Measurements from ENCODE around the gene PDE1C. TPM values are rescaled to one million over a fixed set of nuclear protein-coding genes. Genes with fewer than 3 reads are reported as not detected.

The PDE1C gene
- total RNA-seq, 2 experiments from 2014 or later = not detected

DNA sequence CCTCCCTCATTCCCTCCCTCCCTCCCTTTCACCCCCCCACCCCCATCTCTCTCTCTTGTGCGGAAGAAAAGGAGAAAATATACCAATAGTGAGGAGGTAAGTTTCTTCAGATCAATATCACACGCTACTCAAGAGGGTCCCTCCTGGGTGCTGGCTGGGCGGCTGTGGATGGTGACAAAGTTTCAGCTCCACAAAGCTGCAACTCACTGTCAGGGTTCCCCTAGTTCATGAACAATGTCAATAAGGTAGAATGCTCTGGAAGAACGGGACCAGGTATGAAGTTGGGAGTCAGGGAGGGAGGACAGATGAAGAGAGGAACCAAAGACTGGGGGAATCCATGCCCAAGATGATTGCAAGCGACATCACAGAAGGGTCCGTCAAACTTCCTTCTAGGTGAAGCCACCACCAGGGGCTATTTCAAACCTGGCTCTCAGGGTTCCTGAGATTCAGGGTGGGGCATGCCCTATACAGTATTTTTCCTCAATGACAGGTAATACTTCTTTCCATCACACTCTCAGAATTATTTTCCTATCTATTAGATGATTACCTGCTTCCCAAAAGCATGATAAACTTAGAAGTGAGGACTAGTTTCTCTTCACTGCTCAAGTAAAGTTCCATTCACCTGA, 1.4 kb upstream of the PDE1C start:
- no peak overlapping the region for H3K4me3 Mint-ChIP-seq
- no peak for DNase-seq
- no peaks in the 10 kb centered on the region for H3K4me1 Mint-ChIP-seq (ENCODE audit: low read depth)
- no peak for ATAC-seq
- ChIA-PET POLR2A (no interaction called here), CTCF (no interaction called here)
- H3K27me3 Mint-ChIP-seq (ENCODE audit: low read depth) = peaks cover 16% of the 10 kb centered on the region
- H3K9me3 Mint-ChIP-seq (ENCODE audit: insufficient read depth) = no peaks in the 10 kb centered on the region
- no peak overlapping the region for H3K27ac Mint-ChIP-seq
- H3K36me3 Mint-ChIP-seq (ENCODE audit: low read depth) = no peaks in the 10 kb centered on the region

DNA sequence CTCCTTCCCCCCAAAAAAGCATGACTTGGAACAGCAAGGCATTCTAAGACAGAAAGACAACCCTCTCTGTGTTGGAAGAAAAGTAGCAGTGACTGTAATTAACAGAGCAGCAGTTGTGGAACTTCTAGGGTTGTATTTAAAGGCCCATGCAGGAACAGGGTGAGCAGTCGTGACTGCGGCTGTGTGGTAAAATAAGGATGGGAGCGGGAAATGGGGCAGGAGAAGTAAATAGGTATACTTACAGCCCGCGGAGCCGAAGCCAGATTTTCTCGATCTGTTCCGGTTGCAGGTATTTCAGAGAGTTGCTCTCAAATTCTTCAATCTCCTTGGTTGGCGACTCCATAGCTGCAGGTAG, 179 bp downstream of the PDE1C start:
- peaks cover 16% of the 10 kb centered on the region for H3K27me3 Mint-ChIP-seq (ENCODE audit: low read depth)
- H3K4me3 Mint-ChIP-seq = no peak overlapping the region
- H3K27ac Mint-ChIP-seq = no peak overlapping the region
- DNase-seq (no peak), ATAC-seq (no peak)
- H3K9me3 Mint-ChIP-seq (ENCODE audit: insufficient read depth) = no peaks in the 10 kb centered on the region
- ChIA-PET POLR2A (no interaction called here), CTCF (no interaction called here)
- H3K4me1 Mint-ChIP-seq (ENCODE audit: low read depth) = no peaks in the 10 kb centered on the region
- H3K36me3 Mint-ChIP-seq (ENCODE audit: low read depth) = no peaks in the 10 kb centered on the region

DNA sequence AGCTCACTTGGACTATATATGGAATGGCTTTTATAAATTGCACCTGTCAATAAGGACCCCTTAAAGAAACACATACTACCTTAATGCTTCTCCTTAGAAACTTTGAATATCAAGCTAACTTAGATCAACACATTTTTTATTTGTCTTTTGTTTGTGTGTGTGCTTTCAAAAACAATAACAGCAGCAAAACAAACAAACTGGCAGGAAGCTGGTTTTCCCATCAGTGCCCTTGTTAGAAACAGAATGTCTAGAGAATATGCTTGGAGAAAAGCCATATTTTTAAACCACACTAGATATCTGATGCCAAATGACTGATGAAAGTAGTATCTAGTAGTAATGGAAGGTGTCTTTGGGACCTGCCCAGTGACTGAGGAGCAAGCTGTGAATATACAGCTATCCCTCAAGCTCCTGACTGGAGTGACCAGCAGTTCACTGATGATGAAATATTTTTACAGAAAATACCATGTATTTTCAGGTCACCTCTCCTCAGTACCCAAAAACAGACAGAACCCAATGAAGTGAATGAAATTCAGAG, 1.0 kb downstream of the PDE1C start:
- DNase-seq = no peak
- ChIA-PET CTCF (no interaction called here), POLR2A (no interaction called here)
- Mint-ChIP-seq H3K9me3 (ENCODE audit: insufficient read depth) (no peaks in the 10 kb centered on the region), H3K27me3 (ENCODE audit: low read depth) (peaks cover 16% of the 10 kb centered on the region), H3K4me3 (no peak overlapping the region), H3K27ac (no peak overlapping the region), H3K36me3 (ENCODE audit: low read depth) (no peaks in the 10 kb centered on the region), H3K4me1 (ENCODE audit: low read depth) (no peaks in the 10 kb centered on the region)
- no peak for ATAC-seq

DNA sequence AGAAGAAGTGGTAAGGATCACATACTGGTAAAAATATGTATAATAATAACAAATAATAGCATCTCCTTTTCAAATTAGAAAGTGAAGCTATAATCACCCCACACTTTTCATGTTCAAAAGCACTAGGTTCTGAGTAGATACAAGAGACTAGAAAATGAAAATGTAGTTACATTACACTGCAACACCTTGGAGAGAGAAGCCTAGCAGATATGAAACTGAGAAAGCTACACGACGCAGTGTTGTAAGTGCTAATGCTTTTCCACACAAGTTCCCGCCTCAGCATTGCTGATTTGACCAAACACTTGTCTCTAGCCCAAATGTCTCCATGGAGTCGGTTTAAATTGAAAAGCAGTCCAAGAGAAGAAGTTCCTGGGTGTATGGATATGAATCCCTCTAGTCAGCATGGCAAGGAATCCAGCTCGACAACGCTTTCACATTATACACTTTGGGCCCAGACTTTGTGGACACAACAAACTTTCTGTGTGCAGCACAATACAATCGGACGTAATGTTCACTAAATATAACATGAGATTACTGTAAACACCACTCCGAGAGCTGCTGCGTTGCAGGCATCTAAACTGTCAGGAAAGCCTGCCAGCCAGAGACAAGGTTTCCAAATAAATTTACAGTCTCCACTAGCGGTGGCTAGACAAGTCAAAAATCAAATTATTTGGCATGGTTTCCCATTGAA, 1.7 kb downstream of the PDE1C start:
- H3K9me3 Mint-ChIP-seq (ENCODE audit: insufficient read depth) = no peaks in the 10 kb centered on the region

DNA sequence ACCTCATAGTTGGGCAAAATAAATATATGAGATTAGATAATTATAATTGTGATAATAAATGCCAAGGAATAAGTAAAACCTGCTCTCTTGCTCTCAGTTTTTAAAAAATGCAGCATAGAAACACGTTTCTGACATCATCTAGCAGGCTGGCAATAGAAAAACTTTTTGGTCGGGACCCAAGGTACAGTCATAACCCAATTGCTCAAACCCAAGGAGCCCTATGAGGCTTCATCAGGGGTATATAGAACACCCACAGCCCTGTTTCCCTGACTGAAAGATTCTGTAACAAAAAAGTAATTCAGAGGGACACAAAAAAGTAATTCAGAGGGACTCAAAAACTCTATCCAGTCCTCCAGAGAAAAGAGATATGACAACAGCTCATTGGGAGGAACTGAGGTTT, 3.8 kb downstream of the PDE1C start:
- H3K4me1 Mint-ChIP-seq (ENCODE audit: low read depth) = no peaks in the 10 kb centered on the region
- H3K4me3 Mint-ChIP-seq = no peak overlapping the region
- CTCF ChIA-PET = no interaction called here
- H3K27ac Mint-ChIP-seq = no peak overlapping the region
- H3K27me3 Mint-ChIP-seq (ENCODE audit: low read depth) = peaks cover 13% of the 10 kb centered on the region
- POLR2A ChIA-PET = no interaction called here
- ATAC-seq = no peak
- no peaks in the 10 kb centered on the region for H3K36me3 Mint-ChIP-seq (ENCODE audit: low read depth)
- DNase-seq = no peak
- no peaks in the 10 kb centered on the region for H3K9me3 Mint-ChIP-seq (ENCODE audit: insufficient read depth)

More for the DNA sequence above, 1.7 kb downstream of the PDE1C start:
- ChIA-PET POLR2A (no interaction called here), CTCF (no interaction called here)
- Mint-ChIP-seq H3K27me3 (ENCODE audit: low read depth) (peaks cover 16% of the 10 kb centered on the region), H3K4me3 (no peak overlapping the region), H3K27ac (no peak overlapping the region), H3K36me3 (ENCODE audit: low read depth) (no peaks in the 10 kb centered on the region), H3K4me1 (ENCODE audit: low read depth) (no peaks in the 10 kb centered on the region)
- ATAC-seq (no peak), DNase-seq (no peak)

DNA sequence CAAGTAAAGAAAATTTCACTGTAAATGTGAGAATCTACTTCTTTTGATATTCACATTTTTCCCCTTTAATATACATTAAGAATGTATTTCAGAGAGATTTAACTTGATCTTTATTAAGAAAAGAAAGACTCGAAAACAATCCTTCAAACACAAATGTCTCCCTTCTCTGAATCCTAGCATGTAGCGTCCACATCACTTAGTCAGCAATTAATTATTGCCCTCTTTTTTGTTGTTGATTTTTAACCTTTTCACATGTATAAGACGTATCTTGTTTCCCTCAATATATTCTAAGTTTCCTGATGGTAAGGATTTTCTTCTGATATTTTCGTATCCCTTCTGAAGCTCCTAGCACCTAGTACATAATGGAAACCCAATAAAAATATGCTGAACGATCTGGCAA, 6.6 kb downstream of the PDE1C start:
- DNase-seq = no peak
- Mint-ChIP-seq H3K9me3 (ENCODE audit: insufficient read depth) (no peaks in the 10 kb centered on the region), H3K4me1 (ENCODE audit: low read depth) (no peaks in the 10 kb centered on the region), H3K36me3 (ENCODE audit: low read depth) (no peaks in the 10 kb centered on the region), H3K27ac (no peak overlapping the region), H3K27me3 (ENCODE audit: low read depth) (no peaks in the 10 kb centered on the region), H3K4me3 (no peak overlapping the region)
- POLR2A ChIA-PET = no interaction called here
- no peak for ATAC-seq
- CTCF ChIA-PET = no interaction called here

DNA sequence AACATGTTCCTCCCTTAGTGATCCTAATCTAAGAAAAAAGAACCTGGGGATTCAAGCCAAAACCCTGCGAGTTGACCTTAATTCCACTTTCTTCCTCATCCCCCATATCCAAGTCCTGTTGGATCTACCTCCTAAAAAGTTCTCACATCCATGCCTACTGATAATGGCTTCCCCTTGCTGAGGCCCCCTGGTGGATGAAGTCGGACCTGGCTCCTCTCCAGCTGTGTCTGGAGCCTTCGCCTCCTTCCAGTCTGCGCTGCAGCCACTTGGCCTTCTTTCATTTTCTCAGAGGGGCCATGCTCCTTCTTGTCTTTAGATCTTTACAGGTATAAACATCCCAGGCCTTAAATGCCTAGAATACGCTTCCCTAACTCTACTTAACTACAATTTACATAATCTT, 8.1 kb downstream of the PDE1C start:
- Mint-ChIP-seq H3K27ac (no peak overlapping the region), H3K9me3 (ENCODE audit: insufficient read depth) (no peaks in the 10 kb centered on the region), H3K27me3 (ENCODE audit: low read depth) (no peaks in the 10 kb centered on the region), H3K4me1 (ENCODE audit: low read depth) (no peaks in the 10 kb centered on the region), H3K4me3 (no peak overlapping the region), H3K36me3 (ENCODE audit: low read depth) (no peaks in the 10 kb centered on the region)
- CTCF ChIA-PET = no interaction called here
- ATAC-seq (no peak), DNase-seq (peak; percentile 26)
- POLR2A ChIA-PET = no interaction called here

DNA sequence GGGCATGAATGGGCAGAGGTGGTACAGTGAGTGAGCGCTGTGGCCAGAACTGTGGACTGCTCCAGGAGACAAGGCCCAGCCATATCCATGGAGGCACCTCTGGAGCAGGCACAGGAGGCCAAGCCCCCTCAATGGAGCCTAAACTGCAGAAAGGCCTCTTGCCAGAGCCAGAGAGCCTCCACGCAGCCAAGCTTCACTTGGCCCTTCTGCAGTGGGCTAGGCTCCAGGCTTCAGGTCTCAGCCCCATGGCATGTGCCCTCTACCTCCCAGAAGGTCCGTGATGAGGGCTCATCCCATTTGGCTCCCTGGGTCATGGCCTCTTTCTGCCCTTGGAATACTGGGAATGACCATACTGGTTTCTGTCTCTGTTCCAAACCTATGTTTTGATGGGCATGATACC, 8.9 kb downstream of the PDE1C start:
- POLR2A ChIA-PET = no interaction called here
- no peak overlapping the region for H3K27ac Mint-ChIP-seq
- H3K4me1 Mint-ChIP-seq (ENCODE audit: low read depth) = no peaks in the 10 kb centered on the region
- no peak overlapping the region for H3K4me3 Mint-ChIP-seq
- no peak for DNase-seq
- ATAC-seq = no peak
- H3K27me3 Mint-ChIP-seq (ENCODE audit: low read depth) = no peaks in the 10 kb centered on the region
- CTCF ChIA-PET = no interaction called here
- no peaks in the 10 kb centered on the region for H3K9me3 Mint-ChIP-seq (ENCODE audit: insufficient read depth)
- H3K36me3 Mint-ChIP-seq (ENCODE audit: low read depth) = no peaks in the 10 kb centered on the region

DNA sequence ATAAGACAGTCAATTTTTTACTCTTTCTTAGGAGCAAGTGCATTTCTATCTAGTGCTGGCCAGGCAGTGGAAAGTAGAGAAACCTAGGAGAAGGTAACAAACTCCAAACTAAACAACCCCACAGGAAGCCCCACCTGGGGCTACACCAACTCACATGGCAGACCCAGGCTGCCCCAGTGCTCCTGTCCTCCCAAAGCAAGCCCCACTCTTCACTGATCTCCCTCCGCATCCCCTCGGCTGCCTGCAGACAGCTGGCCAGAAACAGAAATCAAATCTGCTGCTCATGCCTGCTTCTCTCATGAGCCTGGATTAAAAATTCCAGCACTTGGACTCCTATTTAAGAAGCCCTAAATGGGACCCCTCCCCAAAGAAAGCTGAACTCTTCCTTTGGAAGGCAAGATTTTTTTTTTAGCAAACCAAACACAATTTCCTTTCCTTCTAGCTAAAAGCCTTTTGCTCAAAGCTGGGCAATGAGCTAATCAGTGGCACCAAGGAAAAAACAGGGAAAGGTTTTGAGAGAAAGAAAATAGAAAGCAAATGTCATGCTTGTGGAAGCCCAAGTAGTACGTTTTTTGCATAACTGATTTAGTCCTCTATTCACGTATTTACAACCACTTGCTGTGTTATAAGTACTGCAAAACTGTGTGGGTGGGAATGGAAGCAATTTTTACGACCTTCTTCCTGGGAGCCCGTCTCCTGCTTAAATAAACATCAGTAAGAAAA, 10.8 kb downstream of the PDE1C start:
- Mint-ChIP-seq H3K27me3 (ENCODE audit: low read depth) (no peaks in the 10 kb centered on the region), H3K9me3 (ENCODE audit: insufficient read depth) (no peaks in the 10 kb centered on the region), H3K27ac (no peak overlapping the region), H3K4me3 (no peak overlapping the region), H3K36me3 (ENCODE audit: low read depth) (no peaks in the 10 kb centered on the region), H3K4me1 (ENCODE audit: low read depth) (no peaks in the 10 kb centered on the region)
- no peak for DNase-seq
- no peak for ATAC-seq
- CTCF ChIA-PET = no interaction called here
- POLR2A ChIA-PET = no interaction called here

DNA sequence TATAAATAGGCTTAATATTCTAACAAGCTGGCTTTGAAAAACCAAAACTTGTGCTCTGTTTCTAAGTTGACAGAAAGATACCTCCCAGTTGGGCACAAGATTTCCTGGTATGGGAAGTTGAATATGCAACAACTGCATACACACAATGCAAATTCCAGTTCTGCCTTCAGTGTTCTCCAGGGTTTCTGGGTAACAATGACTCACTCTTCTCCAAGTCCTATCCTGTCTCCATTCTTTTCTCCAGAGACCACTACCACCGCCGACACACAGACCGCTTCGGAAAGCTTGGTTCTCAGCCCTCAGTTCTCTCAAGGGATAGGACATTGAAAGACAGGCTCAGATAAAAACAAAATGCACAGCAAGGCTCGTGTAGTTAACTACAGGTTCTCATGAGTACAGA, 12.2 kb downstream of the PDE1C start:
- ChIA-PET POLR2A (no interaction called here), CTCF (no interaction called here)
- H3K36me3 Mint-ChIP-seq (ENCODE audit: low read depth) = no peaks in the 10 kb centered on the region
- H3K9me3 Mint-ChIP-seq (ENCODE audit: insufficient read depth) = no peaks in the 10 kb centered on the region
- H3K4me3 Mint-ChIP-seq = no peak overlapping the region
- no peak for ATAC-seq
- no peaks in the 10 kb centered on the region for H3K4me1 Mint-ChIP-seq (ENCODE audit: low read depth)
- H3K27me3 Mint-ChIP-seq (ENCODE audit: low read depth) = no peaks in the 10 kb centered on the region
- no peak overlapping the region for H3K27ac Mint-ChIP-seq
- DNase-seq = no peak

DNA sequence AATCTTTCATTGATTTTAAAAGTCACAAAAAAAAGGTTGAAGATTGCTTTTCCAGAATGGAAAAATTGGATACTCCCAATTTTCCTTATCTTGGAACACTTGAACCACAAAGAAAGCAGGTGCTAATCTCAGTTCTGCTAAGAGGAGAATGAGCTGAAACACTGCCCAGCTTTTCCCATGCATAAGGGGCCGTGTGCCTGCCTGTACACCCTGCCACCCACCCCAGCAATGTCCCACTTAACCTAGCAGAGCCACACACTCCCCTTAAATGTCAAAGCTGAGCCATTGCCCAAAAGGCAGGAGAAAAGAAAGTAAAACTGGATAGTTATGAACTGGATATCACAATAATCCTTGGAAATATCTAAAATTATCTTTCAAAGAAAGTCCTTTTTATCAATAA, 13.4 kb downstream of the PDE1C start:
- ChIA-PET POLR2A (no interaction called here), CTCF (no interaction called here)
- H3K4me3 Mint-ChIP-seq = no peak overlapping the region
- no peaks in the 10 kb centered on the region for H3K27me3 Mint-ChIP-seq (ENCODE audit: low read depth)
- H3K36me3 Mint-ChIP-seq (ENCODE audit: low read depth) = no peaks in the 10 kb centered on the region
- H3K27ac Mint-ChIP-seq = no peak overlapping the region
- H3K4me1 Mint-ChIP-seq (ENCODE audit: low read depth) = no peaks in the 10 kb centered on the region
- ATAC-seq (no peak), DNase-seq (no peak)
- H3K9me3 Mint-ChIP-seq (ENCODE audit: insufficient read depth) = no peaks in the 10 kb centered on the region

DNA sequence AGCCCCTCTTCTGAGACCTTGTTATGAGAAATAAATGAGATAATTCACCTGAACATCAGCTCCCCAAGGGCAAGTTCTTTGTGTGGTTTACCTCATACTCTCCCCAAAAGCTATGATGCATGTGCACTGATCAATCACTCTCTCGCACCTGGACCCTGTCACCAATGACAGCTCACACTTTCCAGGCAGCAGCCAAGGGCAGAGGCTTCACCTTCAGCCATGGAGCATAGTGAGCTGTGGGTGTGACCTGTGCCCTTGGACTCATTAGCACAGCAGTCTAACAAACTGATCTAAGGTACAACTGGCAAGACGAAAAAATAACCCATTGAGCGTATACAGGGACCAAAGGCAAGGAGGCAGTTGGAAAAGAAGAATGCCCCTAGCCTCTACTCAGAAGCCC, 17.0 kb downstream of the PDE1C start:
- Mint-ChIP-seq H3K36me3 (ENCODE audit: low read depth) (no peaks in the 10 kb centered on the region), H3K4me3 (no peak overlapping the region), H3K27ac (no peak overlapping the region), H3K27me3 (ENCODE audit: low read depth) (no peaks in the 10 kb centered on the region), H3K4me1 (ENCODE audit: low read depth) (no peaks in the 10 kb centered on the region), H3K9me3 (ENCODE audit: insufficient read depth) (no peaks in the 10 kb centered on the region)
- POLR2A ChIA-PET = no interaction called here
- DNase-seq (no peak), ATAC-seq (no peak)
- CTCF ChIA-PET = no interaction called here

All from activated CD8-positive, alpha-beta T cell treated with anti-CD3 and anti-CD28 coated beads, Interleukin-2, amount 10 ng/mL, durations not matched to agents 7 days and 5 days (primary cell).